ENCODE results near the gene CACNA2D3.

DNA sequence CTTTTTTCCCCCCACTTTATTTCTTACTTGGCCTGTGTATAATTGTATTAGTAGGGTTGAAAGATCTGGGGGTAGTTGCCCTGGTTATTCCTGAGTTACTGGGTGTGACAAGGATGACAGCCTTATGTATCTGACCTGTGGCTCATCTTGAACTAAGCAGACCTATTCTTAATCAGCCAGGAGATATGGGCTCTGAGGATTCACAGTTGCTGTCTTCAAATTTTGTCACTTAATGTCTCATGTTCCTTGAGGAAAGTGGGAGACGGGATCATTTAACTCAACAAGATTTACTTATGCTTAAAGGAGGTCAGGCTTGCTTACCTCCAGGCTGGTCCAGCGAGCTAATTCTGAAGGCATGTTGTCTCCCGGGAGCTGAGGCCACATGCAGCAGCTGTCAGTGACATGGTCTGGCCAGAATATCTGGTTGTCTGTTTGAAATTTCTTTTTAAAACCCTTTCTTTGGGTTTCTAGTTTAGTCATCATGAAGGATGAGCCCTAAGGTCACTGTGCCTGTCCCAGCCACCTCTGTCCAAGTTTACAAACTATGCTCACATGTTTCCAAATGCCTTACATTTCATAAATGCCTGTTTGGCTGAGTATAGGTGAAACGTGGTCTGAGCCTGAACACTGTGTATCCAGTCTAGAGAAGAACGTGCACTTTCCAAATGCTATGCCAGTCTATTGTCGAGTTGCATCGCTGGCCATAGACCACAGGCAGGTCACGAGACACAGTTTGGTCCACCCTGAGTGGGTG, 778.7 kb downstream of the CACNA2D3 start:
- TF ChIP-seq, protein P1, sequence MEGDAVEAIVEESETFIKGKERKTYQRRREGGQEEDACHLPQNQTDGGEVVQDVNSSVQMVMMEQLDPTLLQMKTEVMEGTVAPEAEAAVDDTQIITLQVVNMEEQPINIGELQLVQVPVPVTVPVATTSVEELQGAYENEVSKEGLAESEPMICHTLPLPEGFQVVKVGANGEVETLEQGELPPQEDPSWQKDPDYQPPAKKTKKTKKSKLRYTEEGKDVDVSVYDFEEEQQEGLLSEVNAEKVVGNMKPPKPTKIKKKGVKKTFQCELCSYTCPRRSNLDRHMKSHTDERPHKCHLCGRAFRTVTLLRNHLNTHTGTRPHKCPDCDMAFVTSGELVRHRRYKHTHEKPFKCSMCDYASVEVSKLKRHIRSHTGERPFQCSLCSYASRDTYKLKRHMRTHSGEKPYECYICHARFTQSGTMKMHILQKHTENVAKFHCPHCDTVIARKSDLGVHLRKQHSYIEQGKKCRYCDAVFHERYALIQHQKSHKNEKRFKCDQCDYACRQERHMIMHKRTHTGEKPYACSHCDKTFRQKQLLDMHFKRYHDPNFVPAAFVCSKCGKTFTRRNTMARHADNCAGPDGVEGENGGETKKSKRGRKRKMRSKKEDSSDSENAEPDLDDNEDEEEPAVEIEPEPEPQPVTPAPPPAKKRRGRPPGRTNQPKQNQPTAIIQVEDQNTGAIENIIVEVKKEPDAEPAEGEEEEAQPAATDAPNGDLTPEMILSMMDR (conservative IDR thresholded peaks at IDR 0.05; ENCODE audit: low read depth, low read length) = no peak
- no peak for TF ChIP-seq EZH2 (IDR thresholded peaks at IDR 0.05; ENCODE audit: low read length, unreplicated experiment)
